ENCODE measurements around the gene TSPAN18.

Gene TSPAN18

GRCh38 chr11:44709966-44710365 is 16.8 kb upstream of the TSPAN18 start:
- no peak for DNase-seq

GRCh38 chr11:44711113-44711786 is 15.5 kb upstream of the TSPAN18 start:
- no peak for DNase-seq

- DNase-seq: no peak
These were observed 14.8 kb upstream of the TSPAN18 start for GRCh38 chr11:44711787-44712608.

- no peak for DNase-seq
These were observed 13.7 kb upstream of the TSPAN18 start for GRCh38 chr11:44713022-44713421.

- DNase-seq: no peak
These were observed 10.5 kb upstream of the TSPAN18 start for GRCh38 chr11:44716256-44716655.

- no peak for DNase-seq
These were observed 8.7 kb upstream of the TSPAN18 start for GRCh38 chr11:44718057-44718456.

- DNase-seq: no peak
These were observed 8.0 kb upstream of the TSPAN18 start for GRCh38 chr11:44718612-44719390.

- DNase-seq: no peak
These were observed 1.6 kb upstream of the TSPAN18 start for GRCh38 chr11:44725016-44725685.

- peak; percentile 53 for DNase-seq
These were observed 942 bp upstream of the TSPAN18 start for GRCh38 chr11:44725757-44726282.

- DNase-seq: no peak
These were observed 281 bp downstream of the TSPAN18 start for GRCh38 chr11:44727114-44727372.

- peak; percentile 84 for DNase-seq
These were observed 868 bp downstream of the TSPAN18 start for GRCh38 chr11:44727373-44728287.

GRCh38 chr11:44728491-44728910 is 1.7 kb downstream of the TSPAN18 start:
- peak; percentile 20 for DNase-seq

GRCh38 chr11:44729063-44729462 is 2.3 kb downstream of the TSPAN18 start:
- no peak for DNase-seq

- no peak for DNase-seq
These were observed 3.0 kb downstream of the TSPAN18 start for GRCh38 chr11:44729713-44730112.

GRCh38 chr11:44730775-44731174 is 4.0 kb downstream of the TSPAN18 start:
- DNase-seq: no peak

GRCh38 chr11:44731685-44732430 is 5.1 kb downstream of the TSPAN18 start:
- no peak for DNase-seq

- DNase-seq: no peak
These were observed 5.8 kb downstream of the TSPAN18 start for GRCh38 chr11:44732564-44732963.

- no peak for DNase-seq
These were observed 7.1 kb downstream of the TSPAN18 start for GRCh38 chr11:44733877-44734276.

- no peak for DNase-seq
These were observed 8.2 kb downstream of the TSPAN18 start for GRCh38 chr11:44734843-44735381.

GRCh38 chr11:44736791-44737190 is 10.0 kb downstream of the TSPAN18 start:
- no peak for DNase-seq
